AG04449 (cell line): Measurements from ENCODE around the gene LRRC72.
A peak's percentile ranks its signal among the peaks of the same experiment; 100 is the strongest.
"Not testable (repeated sequence)": the region's sequence is repeated elsewhere in the genome, so short reads cannot be mapped to it uniquely, and the experiment has no call there.

ENCODE experiments used
- CTCF ChIA-PET: fragments of 350-600 bp; formaldehyde crosslinking; extraction: SDS; loops from one replicate; lab custom pipeline; 2021; ENCODE audit warnings: antibody characterized with exemption; lab: Yijun Ruan, JAX
- POLR2A ChIA-PET: fragments of 400-600, 350-600 bp; formaldehyde crosslinking; extraction: SDS; loops from one replicate; lab custom pipeline; 2020; ENCODE audit warnings: antibody characterized with exemption, inconsistent platforms; lab: Yijun Ruan, JAX
- DNase-seq: peaks from one replicate; pipeline ENCODE4 v3.0.0-alpha.2; 2010; ENCODE audit warnings: low read depth, low spot score
- H3K4me3 ChIP-seq: 2 replicates; pipeline ENCODE4 v1.5.1; 2011; ENCODE audit warnings: low read depth, mild to moderate bottlenecking, control low read depth, low read length
- TF ChIP-seq, protein P1 (sequence below): IDR thresholded peaks from one replicate; pipeline ENCODE4 v1.5.1; 2011; ENCODE audit warnings: mild to moderate bottlenecking, moderate library complexity, low read length, control low read depth, inconsistent platforms; ENCODE audit not compliant: insufficient read depth; ENCODE audit errors: missing control alignments

LRRC72 gene

DNA sequence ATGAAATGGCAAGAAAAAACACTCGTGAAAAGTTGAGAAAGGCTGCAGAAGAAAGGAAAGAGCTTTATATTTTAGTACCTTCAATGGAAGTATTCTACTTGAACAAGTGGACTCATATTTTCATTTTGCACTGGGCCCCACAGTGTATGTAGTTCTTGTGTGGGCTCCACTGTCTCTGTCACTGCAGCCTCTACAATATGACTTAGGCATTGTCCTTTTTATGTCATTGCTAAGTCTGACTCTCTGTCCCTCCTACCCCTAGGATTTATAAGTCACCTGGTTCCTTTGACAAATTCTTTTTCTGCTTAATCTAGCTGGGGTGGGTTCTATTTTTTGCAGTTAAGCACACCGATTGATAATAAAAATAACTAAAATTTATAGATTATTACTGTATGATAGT is 33.4 kb upstream of the LRRC72 start:
- POLR2A ChIA-PET: no interaction called here
- CTCF ChIA-PET: interaction anchor here (0.9 to 1.0 kb wide), 2 partner anchors 72 to 73 kb away, joined by 3 read pairs; no protein-coding TSS in a partner anchor
- no peak overlapping the region for H3K4me3 ChIP-seq

DNA sequence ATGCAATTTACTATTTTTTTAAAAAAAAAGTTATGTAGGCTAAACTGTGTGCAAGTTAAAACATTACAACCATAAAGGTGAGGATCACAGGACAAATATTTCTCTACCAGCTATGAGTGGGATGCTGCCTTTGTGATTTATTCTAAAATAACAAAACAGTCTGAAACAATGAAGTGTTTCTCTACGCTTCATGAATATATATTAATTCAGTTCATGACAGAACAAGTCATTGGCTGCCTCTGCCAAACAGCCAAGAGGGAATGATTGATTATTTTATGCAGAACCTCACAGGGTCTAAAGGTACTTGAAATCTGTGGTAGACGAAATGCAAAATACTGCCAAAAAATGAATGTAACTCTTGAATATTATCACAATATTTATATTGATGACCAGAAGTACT is 32.1 kb upstream of the LRRC72 start:
- DNase-seq: no peak
- CTCF ChIA-PET: no interaction called here
- TF ChIP-seq, protein P1, sequence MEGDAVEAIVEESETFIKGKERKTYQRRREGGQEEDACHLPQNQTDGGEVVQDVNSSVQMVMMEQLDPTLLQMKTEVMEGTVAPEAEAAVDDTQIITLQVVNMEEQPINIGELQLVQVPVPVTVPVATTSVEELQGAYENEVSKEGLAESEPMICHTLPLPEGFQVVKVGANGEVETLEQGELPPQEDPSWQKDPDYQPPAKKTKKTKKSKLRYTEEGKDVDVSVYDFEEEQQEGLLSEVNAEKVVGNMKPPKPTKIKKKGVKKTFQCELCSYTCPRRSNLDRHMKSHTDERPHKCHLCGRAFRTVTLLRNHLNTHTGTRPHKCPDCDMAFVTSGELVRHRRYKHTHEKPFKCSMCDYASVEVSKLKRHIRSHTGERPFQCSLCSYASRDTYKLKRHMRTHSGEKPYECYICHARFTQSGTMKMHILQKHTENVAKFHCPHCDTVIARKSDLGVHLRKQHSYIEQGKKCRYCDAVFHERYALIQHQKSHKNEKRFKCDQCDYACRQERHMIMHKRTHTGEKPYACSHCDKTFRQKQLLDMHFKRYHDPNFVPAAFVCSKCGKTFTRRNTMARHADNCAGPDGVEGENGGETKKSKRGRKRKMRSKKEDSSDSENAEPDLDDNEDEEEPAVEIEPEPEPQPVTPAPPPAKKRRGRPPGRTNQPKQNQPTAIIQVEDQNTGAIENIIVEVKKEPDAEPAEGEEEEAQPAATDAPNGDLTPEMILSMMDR: no peak
- POLR2A ChIA-PET: no interaction called here
- no peak overlapping the region for H3K4me3 ChIP-seq

More for the DNA sequence above, 33.4 kb upstream of the LRRC72 start:
- DNase-seq: no peak
- TF ChIP-seq, protein P1: no peak

DNA sequence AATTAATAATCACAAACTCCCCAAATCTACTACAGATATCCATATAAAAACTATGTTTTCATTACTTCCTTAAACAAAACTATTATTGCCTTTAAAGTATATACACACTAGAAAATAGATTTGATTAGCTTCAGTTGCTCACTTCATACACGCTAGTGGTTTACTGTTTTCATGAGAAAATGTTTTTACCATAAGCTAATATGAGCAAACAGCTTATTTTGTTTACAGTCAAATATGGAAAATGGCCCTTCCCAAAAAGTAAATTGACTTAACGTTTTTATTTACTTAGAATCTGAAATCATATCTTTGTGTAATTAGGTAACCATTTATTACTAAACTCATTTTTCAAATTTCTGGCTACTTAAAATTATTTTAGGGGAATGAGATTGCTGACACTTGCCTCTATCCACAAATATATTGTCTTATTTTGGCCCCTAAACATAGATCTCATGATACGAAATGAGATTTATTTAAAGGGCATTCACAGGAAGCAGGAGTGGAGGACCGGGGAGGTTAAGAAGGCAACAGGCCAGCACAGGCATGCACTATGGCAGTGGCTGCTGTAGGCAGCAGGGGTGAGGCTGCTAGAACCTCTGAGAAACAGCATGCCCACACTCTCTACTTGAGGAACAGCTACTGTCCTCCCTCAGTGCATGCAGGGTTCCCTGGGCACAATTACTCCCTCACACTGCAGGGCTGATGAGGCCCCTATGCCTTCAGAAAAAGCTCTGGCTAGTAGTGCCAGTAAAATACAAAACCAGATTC is 31.5 kb upstream of the LRRC72 start:
- CTCF ChIA-PET: no interaction called here
- no peak overlapping the region for H3K4me3 ChIP-seq
- POLR2A ChIA-PET: no interaction called here
- TF ChIP-seq, protein P1: no peak
- no peak for DNase-seq

DNA sequence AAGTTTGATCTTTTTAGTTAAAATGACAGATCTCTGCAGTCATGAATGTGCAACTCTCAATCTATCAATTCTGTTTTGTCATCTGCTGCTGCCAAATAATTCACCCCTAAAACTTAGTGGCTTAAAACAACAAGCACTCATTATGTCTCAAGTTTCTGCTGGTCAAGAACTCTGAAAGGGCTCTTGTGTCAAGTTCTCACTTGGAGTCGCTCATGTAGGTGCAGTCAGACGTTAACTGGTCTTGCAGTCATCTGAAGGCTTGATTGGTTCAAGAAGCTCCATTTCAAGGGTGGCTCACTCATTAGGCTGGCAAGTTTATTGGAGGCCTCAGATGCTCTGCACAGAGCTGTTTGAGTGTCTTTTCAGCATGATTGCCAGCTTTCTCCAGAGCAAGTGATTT is 28.5 kb upstream of the LRRC72 start:
- ChIA-PET POLR2A (interaction anchor here (0.7 to 0.8 kb wide), 2 partner anchors 39 to 179 kb away, joined by 4 to 5 read pairs; no protein-coding TSS in a partner anchor), CTCF (no interaction called here)
- TF ChIP-seq, protein P1: no peak
- no peak for DNase-seq
- no peak overlapping the region for H3K4me3 ChIP-seq

DNA sequence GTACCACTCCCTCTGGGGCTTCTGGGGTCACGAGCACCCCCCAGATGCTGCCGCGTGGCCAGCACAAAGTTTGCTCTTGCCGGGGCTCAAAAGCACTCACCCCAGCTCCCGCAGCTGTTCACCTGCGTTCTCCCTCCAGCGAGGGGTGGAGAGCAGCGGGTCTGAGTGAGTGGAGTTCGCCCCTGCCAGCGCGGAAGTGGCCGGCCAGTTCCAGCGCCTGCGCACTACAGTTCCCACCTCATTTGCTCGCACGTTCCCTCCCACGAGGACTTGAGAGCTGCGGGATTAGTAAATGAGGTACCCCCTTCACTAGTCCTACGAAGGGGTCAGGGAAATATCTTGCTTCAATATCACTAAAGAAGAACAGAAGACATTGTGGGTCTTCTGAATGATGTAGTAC is 24.3 kb upstream of the LRRC72 start:
- ChIA-PET POLR2A (no interaction called here), CTCF (no interaction called here)
- TF ChIP-seq, protein P1: no peak
- no peak for DNase-seq
- no peak overlapping the region for H3K4me3 ChIP-seq

DNA sequence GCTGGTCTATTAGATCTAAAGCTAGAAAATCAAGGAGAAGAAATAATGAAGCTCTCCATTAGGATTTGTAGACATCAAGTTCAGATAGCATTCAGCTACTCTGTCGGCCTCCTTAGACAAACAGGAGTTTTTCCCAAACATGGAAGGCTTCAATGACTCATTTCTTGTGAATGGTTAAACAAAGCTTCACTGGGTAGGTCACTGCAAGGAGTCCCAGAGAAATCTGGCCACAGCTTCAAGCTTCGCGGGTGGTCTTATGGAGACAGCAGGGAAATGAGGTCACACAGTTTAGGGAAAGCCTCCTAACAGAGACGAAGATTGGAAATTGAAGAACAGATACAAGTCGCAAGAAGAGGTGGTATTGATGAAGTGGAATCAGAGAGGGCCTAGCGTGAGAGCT is 22.6 kb upstream of the LRRC72 start:
- ChIA-PET CTCF (no interaction called here), POLR2A (no interaction called here)
- DNase-seq: peak; percentile 28
- TF ChIP-seq, protein P1: no peak
- H3K4me3 ChIP-seq: no peak overlapping the region

DNA sequence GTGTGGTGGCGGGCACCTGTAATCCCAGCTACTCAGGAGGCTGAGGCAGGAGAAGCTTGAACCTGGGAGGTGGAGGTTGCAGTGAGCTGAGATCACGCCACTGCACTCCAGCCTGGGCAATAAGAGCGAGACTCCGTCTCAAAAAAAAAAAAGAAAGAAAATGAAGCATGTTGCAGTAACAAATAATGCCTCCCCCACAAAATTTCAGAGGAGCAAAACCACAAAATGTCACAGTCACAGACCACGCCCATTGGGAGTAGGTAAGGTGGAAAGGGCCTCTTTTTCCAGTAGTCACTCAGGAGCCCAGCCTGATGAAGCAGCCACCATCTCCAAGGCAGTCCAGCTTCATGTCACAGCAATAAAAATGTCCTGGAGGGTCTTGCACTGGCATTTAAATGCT is 20.2 kb upstream of the LRRC72 start:
- DNase-seq, H3K4me3 ChIP-seq, POLR2A ChIA-PET: not testable (repeated sequence)
- CTCF ChIA-PET: interaction anchor here (1.5 kb wide), 1 partner anchor 58 kb away, joined by 4 read pairs; no protein-coding TSS in a partner anchor
